ENCODE results near the gene RAP1A.

GRCh38 chr1:111594306-111594693, 25.3 kb upstream of the RAP1A start:
- no peak for TF ChIP-seq CTCF (optimal IDR thresholded peaks at IDR 0.05 in 1 of 3, IDR thresholded peaks at IDR 0.05 in 1 of 3, conservative IDR thresholded peaks at IDR 0.05 in 1 of 3; ENCODE audit: extremely low read depth in 1 of 3, insufficient read depth in 2 of 3, low read length in 3 of 3)
- TF ChIP-seq EZH2 (IDR thresholded peaks at IDR 0.05; ENCODE audit: low read length), result no peak
